Activated naive CD4-positive, alpha-beta T cell treated with anti-CD3 and anti-CD28 coated beads, Interleukin-2, amount 50 U/mL, for 24 hours (primary cell): ENCODE results near the gene CLHC1.
"Not testable (repeated sequence)": the region's sequence is repeated elsewhere in the genome, so short reads cannot be mapped to it uniquely, and the experiment has no call there.

ENCODE experiments used
- H3K27ac Mint-ChIP-seq: one replicate; pipeline ENCODE4 v1.8.0; 2021; ENCODE audit warnings: mild to moderate bottlenecking, mixed read lengths
- H3K27me3 Mint-ChIP-seq: one replicate; pipeline ENCODE4 v1.8.0; 2021; ENCODE audit warnings: mixed read lengths
- H3K36me3 Mint-ChIP-seq: one replicate; pipeline ENCODE4 v1.8.0; 2021; ENCODE audit warnings: mixed read lengths
- H3K4me1 Mint-ChIP-seq: one replicate; pipeline ENCODE4 v1.8.0; 2021; ENCODE audit warnings: mixed read lengths
- H3K4me3 Mint-ChIP-seq: one replicate; pipeline ENCODE4 v1.8.0; 2021; ENCODE audit warnings: mild to moderate bottlenecking, mixed read lengths
- H3K9me3 Mint-ChIP-seq: one replicate; pipeline ENCODE4 v1.8.0; 2021; ENCODE audit warnings: mixed read lengths

Gene CLHC1

GRCh38 chr2:55153584-55154299, 78.4 kb downstream of the CLHC1 start:
- no peak overlapping the region for H3K27ac Mint-ChIP-seq
- H3K9me3 Mint-ChIP-seq: no peaks in the 10 kb centered on the region
- H3K27me3 Mint-ChIP-seq: no peaks in the 10 kb centered on the region
- H3K36me3 Mint-ChIP-seq: no peaks in the 10 kb centered on the region
- no peak overlapping the region for H3K4me3 Mint-ChIP-seq
- H3K4me1 Mint-ChIP-seq: peaks cover 12% of the 10 kb centered on the region

GRCh38 chr2:55152475-55153412, 79.3 kb downstream of the CLHC1 start:
- H3K4me1 Mint-ChIP-seq: peaks cover 10% of the 10 kb centered on the region
- no peaks in the 10 kb centered on the region for H3K36me3 Mint-ChIP-seq
- no peak overlapping the region for H3K27ac Mint-ChIP-seq
- no peak overlapping the region for H3K4me3 Mint-ChIP-seq
- H3K27me3 Mint-ChIP-seq: no peaks in the 10 kb centered on the region
- H3K9me3 Mint-ChIP-seq: no peaks in the 10 kb centered on the region

- no peak overlapping the region for H3K4me3 Mint-ChIP-seq
- no peak overlapping the region for H3K27ac Mint-ChIP-seq
- no peaks in the 10 kb centered on the region for H3K27me3 Mint-ChIP-seq
- no peaks in the 10 kb centered on the region for H3K9me3 Mint-ChIP-seq
- H3K4me1 Mint-ChIP-seq: peaks cover 2% of the 10 kb centered on the region
- H3K36me3 Mint-ChIP-seq: no peaks in the 10 kb centered on the region
Observed at GRCh38 chr2:55151733-55152433, 80.2 kb downstream of the CLHC1 start.

- Mint-ChIP-seq H3K36me3 (no peaks in the 10 kb centered on the region), H3K4me1 (no peaks in the 10 kb centered on the region), H3K27me3 (no peaks in the 10 kb centered on the region), H3K4me3 (no peak overlapping the region), H3K27ac (no peak overlapping the region), H3K9me3 (no peaks in the 10 kb centered on the region)
Observed at GRCh38 chr2:55150834-55151233, 81.3 kb downstream of the CLHC1 start.

GRCh38 chr2:55148269-55148668, 83.8 kb downstream of the CLHC1 start:
- Mint-ChIP-seq H3K36me3 (peaks cover 2% of the 10 kb centered on the region), H3K4me3 (no peak overlapping the region), H3K27ac (no peak overlapping the region)

GRCh38 chr2:55147531-55147930, 84.6 kb downstream of the CLHC1 start:
- no peaks in the 10 kb centered on the region for H3K27me3 Mint-ChIP-seq
- H3K9me3 Mint-ChIP-seq: no peaks in the 10 kb centered on the region
- no peak overlapping the region for H3K4me3 Mint-ChIP-seq
- peaks cover 2% of the 10 kb centered on the region for H3K4me1 Mint-ChIP-seq
- no peak overlapping the region for H3K27ac Mint-ChIP-seq
- peaks cover 2% of the 10 kb centered on the region for H3K36me3 Mint-ChIP-seq

More at GRCh38 chr2:55148269-55148668, 83.8 kb downstream of the CLHC1 start:
- Mint-ChIP-seq H3K4me1 (no peaks in the 10 kb centered on the region), H3K27me3 (no peaks in the 10 kb centered on the region), H3K9me3 (no peaks in the 10 kb centered on the region)

- Mint-ChIP-seq H3K27ac (no peak overlapping the region), H3K4me3 (no peak overlapping the region), H3K36me3 (peaks cover 3% of the 10 kb centered on the region), H3K27me3 (no peaks in the 10 kb centered on the region), H3K9me3 (no peaks in the 10 kb centered on the region), H3K4me1 (peaks cover 7% of the 10 kb centered on the region)
Observed at GRCh38 chr2:55147041-55147440, 85.1 kb downstream of the CLHC1 start.

- Mint-ChIP-seq H3K9me3 (no peaks in the 10 kb centered on the region), H3K4me1 (peaks cover 12% of the 10 kb centered on the region), H3K36me3 (peaks cover 4% of the 10 kb centered on the region), H3K27me3 (no peaks in the 10 kb centered on the region), H3K27ac (no peak overlapping the region), H3K4me3 (no peak overlapping the region)
Observed at GRCh38 chr2:55146263-55146662, 85.8 kb downstream of the CLHC1 start.

GRCh38 chr2:55144922-55145820, 86.9 kb downstream of the CLHC1 start:
- peaks cover 4% of the 10 kb centered on the region for H3K36me3 Mint-ChIP-seq
- H3K27ac Mint-ChIP-seq: no peak overlapping the region
- no peaks in the 10 kb centered on the region for H3K9me3 Mint-ChIP-seq
- no peak overlapping the region for H3K4me3 Mint-ChIP-seq
- no peaks in the 10 kb centered on the region for H3K27me3 Mint-ChIP-seq
- peaks cover 12% of the 10 kb centered on the region for H3K4me1 Mint-ChIP-seq

- H3K9me3 Mint-ChIP-seq, H3K27ac Mint-ChIP-seq, H3K4me3 Mint-ChIP-seq, H3K27me3 Mint-ChIP-seq, H3K36me3 Mint-ChIP-seq: not testable (repeated sequence)
- H3K4me1 Mint-ChIP-seq: peaks cover 12% of the 10 kb centered on the region
Observed at GRCh38 chr2:55143706-55144105, 88.4 kb downstream of the CLHC1 start.

GRCh38 chr2:55142518-55142917, 89.6 kb downstream of the CLHC1 start:
- peak overlapping the region; percentile 36 for H3K27ac Mint-ChIP-seq
- no peak overlapping the region for H3K4me3 Mint-ChIP-seq
- no peaks in the 10 kb centered on the region for H3K27me3 Mint-ChIP-seq
- no peaks in the 10 kb centered on the region for H3K9me3 Mint-ChIP-seq
- H3K36me3 Mint-ChIP-seq: peaks cover 4% of the 10 kb centered on the region
- H3K4me1 Mint-ChIP-seq: peaks cover 12% of the 10 kb centered on the region

GRCh38 chr2:55141572-55142413, 90.3 kb downstream of the CLHC1 start:
- no peaks in the 10 kb centered on the region for H3K27me3 Mint-ChIP-seq
- H3K9me3 Mint-ChIP-seq: no peaks in the 10 kb centered on the region
- peaks cover 4% of the 10 kb centered on the region for H3K36me3 Mint-ChIP-seq
- H3K4me1 Mint-ChIP-seq: peaks cover 13% of the 10 kb centered on the region
- H3K27ac Mint-ChIP-seq: no peak overlapping the region
- no peak overlapping the region for H3K4me3 Mint-ChIP-seq

- Mint-ChIP-seq H3K36me3 (peaks cover 6% of the 10 kb centered on the region), H3K27me3 (no peaks in the 10 kb centered on the region), H3K4me1 (peaks cover 25% of the 10 kb centered on the region), H3K27ac (no peak overlapping the region), H3K9me3 (no peaks in the 10 kb centered on the region), H3K4me3 (no peak overlapping the region)
Observed at GRCh38 chr2:55140316-55141219, 91.5 kb downstream of the CLHC1 start.
